Vagina (tissue), 2 donors: ENCODE data around the gene PNPLA3.

ENCODE experiments used
- POLR2A ChIP-seq, 2 donors: fragments of 450-650 bp; IDR thresholded peaks; one replicate each; pipeline ENCODE4 v1.6.1; 2017; ENCODE audit warnings: antibody characterized with exemption in 2 of 2, mild to moderate bottlenecking in 2 of 2, moderate library complexity in 2 of 2
- POLR2AphosphoS5 ChIP-seq, 2 donors: sonication (generic); formaldehyde crosslinking; IDR thresholded peaks; one replicate each; pipeline ENCODE4 v1.9.0; 2017; ENCODE audit warnings: antibody characterized with exemption in 2 of 2, mild to moderate bottlenecking in 2 of 2, low read depth in 1 of 2; ENCODE audit not compliant: insufficient read depth in 1 of 2
- TF ChIP-seq, protein P1 (sequence below), 3 experiments: fragments of 450-650 bp in 2 of 3; fragments of 200-600 bp in 1 of 3; sonication (generic) in 1 of 3; IDR thresholded peaks; one replicate each; pipeline ENCODE4 v1.5.1; 2017 to 2019; ENCODE audit warnings: antibody characterized with exemption in 3 of 3, mild to moderate bottlenecking in 2 of 3, moderate library complexity in 2 of 3

DNA sequence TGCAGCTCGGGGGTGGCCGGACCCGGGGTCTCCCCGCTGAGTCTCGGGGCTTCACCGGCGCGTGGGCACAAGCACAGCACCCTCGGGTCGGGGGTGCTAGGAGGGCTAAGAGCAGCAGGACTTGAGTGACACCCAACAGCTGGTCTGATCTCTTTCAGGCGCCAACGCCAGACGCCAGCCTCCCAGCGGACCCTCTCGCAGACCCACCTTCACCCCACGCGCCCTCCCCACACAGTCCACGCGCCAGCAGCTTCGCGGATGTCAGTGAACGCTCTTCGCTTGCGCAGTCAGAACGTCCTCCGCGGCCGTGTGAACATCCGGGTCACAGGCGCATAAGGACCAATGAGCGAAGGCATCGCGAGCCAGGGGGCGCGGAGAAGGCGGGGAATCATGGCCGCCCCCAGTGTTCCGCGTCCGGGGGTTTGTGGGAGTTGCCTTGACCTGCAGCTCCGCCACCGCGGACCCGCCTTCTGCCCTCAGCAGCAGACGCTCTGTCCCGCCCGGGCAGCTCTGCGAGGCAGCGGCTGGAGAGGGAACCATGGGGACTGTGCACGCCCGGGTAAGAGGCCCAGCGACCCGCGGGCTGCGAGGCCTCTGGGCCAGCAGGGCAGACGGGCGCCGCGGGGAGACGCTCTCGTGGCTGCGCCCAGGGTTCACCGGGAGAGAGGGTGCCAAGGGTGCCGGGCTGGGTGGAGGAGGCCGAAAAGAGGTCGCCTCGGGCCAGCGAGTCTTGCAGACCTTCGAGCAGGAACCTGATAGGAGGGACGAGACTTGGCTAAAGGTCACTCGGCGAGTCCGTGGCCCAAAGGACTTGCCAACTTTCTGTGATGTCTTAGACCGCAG lies 31.7 kb downstream of the PNPLA3 start, which contains the start of gene SAMM50:
- TF ChIP-seq, protein P1, sequence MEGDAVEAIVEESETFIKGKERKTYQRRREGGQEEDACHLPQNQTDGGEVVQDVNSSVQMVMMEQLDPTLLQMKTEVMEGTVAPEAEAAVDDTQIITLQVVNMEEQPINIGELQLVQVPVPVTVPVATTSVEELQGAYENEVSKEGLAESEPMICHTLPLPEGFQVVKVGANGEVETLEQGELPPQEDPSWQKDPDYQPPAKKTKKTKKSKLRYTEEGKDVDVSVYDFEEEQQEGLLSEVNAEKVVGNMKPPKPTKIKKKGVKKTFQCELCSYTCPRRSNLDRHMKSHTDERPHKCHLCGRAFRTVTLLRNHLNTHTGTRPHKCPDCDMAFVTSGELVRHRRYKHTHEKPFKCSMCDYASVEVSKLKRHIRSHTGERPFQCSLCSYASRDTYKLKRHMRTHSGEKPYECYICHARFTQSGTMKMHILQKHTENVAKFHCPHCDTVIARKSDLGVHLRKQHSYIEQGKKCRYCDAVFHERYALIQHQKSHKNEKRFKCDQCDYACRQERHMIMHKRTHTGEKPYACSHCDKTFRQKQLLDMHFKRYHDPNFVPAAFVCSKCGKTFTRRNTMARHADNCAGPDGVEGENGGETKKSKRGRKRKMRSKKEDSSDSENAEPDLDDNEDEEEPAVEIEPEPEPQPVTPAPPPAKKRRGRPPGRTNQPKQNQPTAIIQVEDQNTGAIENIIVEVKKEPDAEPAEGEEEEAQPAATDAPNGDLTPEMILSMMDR (IDR thresholded peaks at IDR 0.05) = no peak
- no peak for TF ChIP-seq POLR2A (IDR thresholded peaks at IDR 0.05)
- peak; percentile 87 to 90 for TF ChIP-seq POLR2AphosphoS5 (IDR thresholded peaks at IDR 0.05; ENCODE audit: insufficient read depth in 1 of 2, low read depth in 1 of 2)
